NOMO-1 treated with dmso at 0.1 percent for 144 hours (cell line): ENCODE measurements around the gene P2RX4.
"Not testable (repeated sequence)": the region's sequence is repeated elsewhere in the genome, so short reads cannot be mapped to it uniquely, and the experiment has no call there.

ENCODE experiments used
- DNase-seq: peaks from one replicate; lab custom pipeline; 2025; ENCODE audit not compliant: unreplicated experiment; lab: John Stamatoyannopoulos, UW

P2RX4 gene

DNA sequence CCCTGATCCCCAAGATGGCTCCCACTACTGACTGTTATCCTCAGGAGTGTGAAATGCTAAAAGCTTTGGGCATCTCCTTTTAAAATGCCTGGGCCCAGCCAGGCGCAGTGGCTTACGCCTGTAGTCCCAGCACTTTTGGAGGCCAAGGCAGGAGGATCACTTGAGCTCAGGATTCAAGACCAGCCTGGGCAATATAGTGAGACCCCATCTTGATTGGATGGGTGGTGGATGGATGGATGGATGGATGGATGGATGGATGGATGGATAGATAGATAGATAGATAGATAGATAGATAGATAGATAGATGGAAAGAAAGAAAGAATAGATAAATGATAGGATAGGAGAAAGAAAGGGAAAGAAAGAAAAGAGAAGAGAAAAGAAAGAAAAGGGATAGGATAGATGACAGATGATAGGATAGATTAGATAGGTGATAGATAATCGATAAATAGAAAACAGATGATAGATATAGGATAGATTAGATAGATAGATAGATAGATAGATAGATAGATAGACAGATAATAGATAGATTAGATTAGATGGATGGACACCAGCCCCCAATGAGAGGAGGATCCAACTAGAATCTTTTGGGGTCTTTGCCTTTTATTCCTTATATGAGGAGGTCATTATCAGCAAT is 9.5 kb downstream of the P2RX4 start:
- DNase-seq, result no peak

DNA sequence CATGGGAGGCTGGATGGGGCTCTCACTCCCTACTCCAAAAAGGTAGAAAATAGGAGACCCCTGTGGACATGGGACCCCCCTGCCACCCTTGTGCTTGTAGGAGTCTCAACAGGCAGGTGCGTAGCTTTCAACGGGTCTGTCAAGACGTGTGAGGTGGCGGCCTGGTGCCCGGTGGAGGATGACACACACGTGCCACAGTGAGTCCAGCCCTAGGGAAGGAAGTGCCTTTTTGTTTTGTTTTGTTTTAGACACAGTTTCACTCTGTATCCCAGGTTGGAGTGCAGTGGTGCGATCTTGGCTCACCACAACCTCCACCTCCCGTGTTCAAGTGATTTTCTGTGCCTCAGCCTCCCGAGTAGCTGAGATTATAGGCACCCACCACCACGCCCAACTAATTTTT is 12.9 kb downstream of the P2RX4 start:
- no peak for DNase-seq

DNA sequence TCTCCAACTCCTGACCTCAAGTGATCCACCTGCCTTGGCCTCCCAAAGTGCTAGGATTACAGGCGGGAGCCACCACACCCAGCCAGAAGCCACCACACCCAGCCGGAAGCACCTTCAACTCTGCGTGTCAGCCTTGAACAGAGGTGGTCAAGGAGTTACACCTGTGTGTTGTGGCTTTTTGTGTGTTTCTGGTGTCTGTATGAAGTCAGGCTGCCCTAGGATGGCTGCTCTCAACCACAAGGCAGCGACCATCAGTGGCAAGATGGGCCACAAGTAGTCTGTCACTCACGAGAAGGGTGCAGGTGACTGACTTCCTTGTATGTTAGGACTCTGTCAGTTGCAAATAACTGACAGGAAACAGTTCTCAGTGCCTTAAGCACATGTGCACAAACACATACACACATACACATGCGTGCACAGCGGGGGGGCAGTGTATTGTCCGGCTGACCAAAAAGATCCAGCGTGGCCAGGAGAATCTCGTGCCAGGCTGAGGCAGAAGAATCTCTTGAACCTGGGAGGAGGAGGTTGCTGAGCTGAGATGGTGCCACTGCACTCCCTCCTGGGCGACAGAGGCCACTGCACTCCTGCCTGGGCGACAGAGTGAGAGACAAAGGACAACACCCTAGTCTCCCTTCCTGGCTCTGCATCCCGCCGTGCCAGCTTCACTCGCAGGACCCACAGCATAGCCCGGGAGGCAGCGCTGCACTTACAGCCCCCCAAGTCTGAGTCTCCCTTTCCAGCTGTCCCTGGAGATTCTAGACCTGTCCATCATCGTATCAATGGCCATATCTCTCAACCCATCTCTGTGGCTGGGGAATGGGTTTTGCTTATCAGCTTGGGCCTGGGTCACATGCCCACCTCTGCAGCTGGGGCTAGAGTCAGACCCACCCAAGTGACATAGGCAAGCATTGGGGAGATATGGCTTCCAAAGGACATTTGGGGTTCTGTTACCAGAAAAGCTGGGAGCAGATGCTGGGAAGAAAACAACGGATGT is 13.7 kb downstream of the P2RX4 start:
- DNase-seq, result no peak

DNA sequence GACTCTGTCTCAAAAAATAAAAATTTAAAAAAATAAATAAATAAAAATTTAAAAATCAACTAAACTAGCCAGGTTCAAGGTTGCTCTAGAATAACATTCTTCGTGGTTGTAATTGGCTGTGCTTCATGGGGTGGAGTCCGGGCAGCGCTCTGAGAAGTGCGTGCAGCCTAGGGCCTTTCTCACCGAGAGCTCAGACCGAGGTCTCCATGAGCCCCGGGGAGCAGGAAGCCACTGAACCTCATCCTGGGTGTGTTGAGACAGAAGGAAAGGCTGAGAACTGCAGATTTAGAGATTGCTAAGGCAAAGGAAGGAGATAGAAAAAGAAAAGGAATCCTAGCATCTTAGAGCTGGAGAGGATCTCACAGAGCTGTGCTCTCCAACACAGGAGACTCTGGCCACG is 14.7 kb downstream of the P2RX4 start:
- DNase-seq, result no peak

DNA sequence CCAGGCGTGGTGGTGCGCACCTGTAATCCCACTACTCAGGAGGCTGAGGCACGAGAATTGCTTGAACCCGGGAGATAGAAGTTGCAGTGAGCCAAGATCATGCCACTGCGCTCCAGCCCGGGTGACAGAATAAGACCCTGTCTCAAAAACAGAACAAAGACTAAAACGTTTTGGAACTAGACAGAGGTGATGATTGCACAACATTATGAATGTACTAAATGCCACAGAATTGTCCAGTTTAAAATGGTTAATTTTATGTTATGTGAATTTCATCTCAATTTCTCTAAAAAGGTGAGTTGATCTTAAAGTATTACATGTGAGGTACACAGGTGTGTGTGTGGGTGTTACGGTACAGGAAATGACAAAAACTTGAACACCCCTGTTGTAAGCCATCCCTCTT is 16.5 kb downstream of the P2RX4 start:
- DNase-seq, result no peak

DNA sequence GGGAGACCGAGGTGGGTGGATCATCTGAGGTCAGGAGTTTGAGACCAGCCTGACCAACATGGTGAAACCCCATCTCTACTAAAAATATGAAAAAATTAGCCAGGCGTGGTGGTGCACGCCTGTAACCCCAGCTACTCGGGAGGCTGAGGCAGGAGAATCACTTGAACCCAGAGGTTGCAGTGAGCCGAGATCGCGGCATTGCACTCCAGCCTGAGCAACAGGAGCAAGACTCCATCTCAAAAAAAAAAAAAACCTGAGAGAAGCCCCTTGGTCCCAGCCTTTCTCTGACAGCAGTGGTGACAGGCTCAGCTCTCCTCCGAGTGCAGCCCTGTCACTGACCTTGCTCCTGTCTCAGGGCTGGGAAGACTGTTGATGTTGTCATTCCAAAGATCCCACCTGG is 16.9 kb downstream of the P2RX4 start:
- DNase-seq, result not testable (repeated sequence)

DNA sequence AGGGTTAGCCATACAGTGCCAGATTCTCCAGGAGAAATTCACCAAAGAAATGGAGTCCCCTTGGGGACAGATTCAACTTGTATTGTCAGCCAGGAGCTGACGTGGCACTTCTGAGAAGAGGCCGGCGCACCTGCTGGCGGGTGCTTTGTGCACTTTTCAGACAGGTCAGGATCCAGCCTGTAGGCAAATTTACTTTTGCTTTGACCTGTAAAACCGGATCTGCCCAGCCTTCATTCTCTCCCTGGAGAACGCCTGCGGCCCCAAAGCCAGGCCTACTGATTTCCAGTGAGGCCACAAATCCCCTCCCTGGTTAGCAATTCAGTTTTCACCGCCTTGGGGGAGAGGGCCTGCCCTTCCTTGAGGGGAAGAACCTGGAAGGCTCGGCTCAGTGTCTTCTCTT is 17.4 kb downstream of the P2RX4 start:
- DNase-seq, result no peak

DNA sequence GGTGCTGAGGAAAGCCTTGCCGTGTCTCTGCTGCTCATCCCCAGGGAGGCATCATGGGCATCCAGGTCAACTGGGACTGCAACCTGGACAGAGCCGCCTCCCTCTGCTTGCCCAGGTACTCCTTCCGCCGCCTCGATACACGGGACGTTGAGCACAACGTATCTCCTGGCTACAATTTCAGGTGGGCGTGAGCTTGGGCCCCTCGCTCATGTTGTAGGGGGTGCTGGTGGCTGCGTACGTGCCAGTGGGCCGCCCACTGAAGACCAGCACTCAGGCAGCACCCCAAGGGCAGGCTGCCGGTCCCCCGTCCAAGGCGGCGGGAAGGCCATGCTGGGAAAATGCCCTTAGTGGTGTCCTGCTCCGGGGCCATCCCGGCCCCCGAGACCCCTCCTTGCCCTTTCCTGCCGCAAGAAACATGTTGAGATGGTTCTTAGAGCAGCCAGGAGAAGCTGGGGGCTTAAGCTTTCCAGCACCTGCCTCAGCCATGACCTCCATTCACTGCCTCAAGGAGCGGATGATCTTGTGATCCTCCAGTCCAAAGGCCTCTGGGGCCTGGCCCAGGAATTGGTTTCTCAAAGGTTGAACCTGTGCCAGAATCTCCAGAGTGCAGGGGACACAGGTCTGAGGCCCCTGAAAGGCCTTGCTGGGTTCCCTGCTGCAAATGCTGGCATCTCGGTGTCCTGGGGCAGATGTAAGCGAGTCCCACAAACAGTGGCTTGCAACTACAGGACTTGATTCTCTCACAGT is 19.2 kb downstream of the P2RX4 start:
- no peak for DNase-seq

DNA sequence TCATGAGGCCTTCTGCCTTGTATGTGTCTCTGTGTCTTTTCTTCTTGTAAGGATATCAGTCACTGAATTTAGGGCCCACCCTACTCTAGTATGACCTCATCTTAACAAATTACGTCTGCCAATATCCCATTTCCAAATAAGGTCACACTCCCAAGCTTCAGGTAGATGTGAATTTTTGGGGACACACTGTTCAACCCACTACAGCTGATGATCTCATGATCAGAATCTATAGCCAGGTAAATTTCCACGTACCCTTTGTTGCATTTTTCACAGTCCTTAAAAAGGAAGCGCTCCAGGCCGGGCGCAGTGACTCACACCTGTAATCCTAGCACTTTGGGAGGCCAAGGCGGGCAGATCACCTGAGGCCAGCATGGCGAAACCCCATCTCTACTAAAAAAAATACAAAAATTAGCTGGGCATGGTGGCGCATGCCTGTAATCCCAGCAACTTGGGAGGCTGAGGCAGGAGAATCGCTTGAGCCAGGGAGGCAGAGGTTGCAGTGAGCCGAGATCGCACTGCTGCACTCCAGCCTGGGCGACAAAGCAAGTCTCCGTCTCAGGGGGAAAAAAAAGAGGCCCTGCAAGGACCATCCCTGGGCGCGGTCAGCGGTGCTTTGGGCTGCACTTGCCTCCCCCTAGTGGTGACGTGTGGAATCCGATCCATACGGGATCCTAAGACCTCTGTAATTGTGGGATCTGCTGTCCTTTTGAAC is 20.1 kb downstream of the P2RX4 start:
- peak; percentile 35 for DNase-seq

DNA sequence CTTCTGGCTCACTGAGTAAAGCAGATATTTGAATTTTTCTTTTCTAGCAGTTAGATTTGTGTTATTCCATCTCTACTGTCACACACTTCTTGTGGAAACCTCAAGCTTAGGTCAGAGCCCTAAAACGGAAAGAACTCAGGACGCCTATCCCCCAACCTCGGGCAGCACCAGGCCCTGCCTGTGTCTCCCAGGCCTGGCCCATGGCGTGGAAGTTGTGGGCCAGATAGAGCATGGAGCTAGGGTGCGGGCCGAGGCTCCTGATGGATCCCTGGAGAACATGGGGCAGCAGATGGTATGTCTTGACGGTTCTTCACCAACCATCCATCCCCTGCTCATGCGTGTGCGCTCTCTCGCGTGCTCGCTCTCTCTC is 20.6 kb downstream of the P2RX4 start:
- no peak for DNase-seq

DNA sequence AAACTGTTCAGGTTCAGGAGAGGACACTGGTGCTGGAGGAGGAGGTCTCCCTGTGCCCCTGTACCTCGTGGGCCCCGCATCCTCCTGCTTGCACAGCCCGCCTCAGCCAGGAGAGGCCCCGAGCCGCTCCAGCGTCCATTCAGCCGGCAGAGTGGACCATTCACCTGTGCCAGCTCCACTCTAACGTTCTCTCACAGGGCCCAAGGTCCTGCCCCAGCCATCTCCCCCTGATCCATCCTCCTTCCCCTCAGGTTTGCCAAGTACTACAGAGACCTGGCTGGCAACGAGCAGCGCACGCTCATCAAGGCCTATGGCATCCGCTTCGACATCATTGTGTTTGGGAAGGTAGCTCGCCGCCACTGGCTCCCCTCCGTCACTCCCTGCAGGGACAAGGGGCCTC is 22.2 kb downstream of the P2RX4 start:
- DNase-seq, result no peak

DNA sequence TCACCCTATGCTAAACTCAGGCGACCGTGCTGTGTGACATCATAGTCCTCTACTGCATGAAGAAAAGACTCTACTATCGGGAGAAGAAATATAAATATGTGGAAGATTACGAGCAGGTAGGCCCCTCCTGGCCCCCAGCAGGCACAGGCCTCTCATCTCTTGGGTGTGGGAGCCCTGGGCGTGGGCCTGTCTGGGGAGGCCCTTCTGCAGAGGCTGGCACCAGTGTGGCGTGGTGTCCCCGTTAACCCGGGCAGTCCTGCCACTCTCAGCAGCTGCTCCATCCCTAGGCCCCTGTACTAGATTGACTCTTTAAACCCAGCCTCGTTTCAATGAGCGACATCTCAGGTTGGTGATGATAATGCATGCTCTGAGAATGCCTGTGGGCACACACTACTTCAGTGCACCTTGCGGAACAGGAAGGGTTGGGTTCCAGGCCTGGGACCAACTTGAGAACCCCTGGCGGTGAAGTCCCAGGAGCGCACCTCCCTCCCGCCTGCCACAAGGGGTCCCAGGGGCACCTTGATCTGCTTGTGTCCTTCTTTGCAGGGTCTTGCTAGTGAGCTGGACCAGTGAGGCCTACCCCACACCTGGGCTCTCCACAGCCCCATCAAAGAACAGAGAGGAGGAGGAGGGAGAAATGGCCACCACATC is 23.2 kb downstream of the P2RX4 start:
- DNase-seq, result no peak

DNA sequence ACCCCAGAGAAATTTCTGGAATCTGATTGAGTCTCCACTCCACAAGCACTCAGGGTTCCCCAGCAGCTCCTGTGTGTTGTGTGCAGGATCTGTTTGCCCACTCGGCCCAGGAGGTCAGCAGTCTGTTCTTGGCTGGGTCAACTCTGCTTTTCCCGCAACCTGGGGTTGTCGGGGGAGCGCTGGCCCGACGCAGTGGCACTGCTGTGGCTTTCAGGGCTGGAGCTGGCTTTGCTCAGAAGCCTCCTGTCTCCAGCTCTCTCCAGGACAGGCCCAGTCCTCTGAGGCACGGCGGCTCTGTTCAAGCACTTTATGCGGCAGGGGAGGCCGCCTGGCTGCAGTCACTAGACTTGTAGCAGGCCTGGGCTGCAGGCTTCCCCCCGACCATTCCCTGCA is 23.7 kb downstream of the P2RX4 start:
- no peak for DNase-seq

DNA sequence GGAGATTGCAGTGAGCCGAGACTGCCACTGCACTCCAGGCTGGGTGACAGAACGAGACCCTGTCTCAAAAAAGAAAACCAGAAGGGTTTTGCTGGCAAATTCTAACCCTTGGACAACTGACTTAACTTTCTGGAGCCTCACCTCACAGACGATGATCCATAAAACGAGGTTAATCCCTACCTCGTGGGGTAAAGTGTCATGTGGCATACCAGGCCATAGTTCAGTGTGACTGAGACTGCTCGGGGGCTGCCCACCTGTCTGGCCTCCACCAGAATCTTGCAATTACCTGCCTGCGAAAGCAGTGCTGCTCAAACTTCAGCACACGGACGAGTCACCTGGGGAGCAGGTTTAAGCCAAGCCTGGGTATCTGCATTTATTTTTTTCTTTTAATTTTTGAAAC is 26.8 kb downstream of the P2RX4 start:
- no peak for DNase-seq

DNA sequence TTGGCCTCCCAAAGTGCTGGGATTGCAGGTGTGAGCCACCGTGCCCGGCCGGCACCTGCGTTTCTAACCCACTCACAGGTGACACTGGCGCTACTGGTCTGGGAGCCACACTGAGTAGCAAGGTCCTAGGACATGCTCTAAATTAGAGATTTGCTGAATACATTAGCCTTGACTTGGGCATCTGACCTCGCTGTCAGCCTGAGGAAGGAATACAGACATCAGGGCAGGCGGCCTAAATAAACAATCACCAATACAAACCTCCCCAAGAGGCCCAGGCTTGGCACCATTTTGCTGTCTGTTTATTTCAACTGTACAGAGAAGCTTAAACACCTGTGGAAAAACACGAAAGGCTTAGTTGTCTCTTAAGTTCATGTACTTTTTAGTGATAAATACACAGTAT is 27.5 kb downstream of the P2RX4 start:
- no peak for DNase-seq

DNA sequence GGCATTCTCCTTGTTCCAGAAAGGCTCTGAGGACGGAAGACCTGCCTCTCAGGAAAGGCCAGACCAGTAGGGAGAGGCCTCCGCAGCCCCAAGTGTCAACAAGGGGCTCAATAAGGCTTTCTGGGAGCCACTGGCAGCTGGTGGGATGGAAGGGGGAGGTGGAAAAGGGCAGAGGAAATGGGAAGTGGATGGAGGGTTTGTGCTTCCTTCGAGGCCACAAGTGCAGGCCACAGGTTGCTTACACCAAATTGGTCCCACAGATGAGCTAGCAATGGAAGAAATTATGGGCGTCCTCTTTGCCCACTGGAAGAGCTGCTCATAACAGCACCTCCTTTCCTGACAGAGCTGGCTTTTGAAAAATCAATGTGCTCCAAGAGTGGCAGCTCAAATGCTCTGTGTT is 28.2 kb downstream of the P2RX4 start:
- no peak for DNase-seq

DNA sequence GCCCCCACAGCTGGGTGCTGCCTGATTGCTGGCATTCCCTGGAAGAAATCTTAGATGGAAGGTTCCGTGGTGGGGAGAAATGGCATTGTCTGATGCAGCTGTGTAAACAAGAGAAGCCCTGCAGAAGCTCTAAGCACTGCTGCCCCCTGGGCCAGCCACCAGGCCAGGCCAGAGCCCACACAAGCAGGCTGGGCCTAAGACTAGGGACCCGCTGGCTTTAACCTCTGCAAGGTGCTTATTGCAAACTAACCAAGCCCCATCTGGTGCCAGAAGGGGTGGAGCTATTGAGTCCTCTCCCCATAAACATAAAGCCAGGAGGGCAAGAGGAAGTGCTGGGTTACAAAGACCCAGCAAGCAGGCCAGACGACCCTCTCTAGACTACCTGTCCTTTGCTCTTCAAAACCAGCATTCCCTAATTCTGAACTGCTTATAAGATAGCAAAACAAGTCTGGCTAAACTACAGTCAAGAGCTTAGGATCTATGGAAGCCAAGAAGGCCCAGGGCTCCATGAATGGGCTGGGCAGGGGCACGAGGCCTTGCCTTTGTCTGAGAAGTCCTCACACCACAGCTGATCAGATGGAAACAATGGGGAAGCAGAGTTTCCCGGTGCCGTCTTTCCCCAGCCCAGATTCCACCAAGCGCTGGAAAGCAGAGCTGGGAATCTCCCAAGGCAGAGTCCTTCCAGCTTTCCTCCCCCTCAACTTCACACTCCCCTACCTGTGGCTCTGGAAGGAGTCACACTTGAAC is 28.8 kb downstream of the P2RX4 start:
- peak; percentile 53 for DNase-seq

DNA sequence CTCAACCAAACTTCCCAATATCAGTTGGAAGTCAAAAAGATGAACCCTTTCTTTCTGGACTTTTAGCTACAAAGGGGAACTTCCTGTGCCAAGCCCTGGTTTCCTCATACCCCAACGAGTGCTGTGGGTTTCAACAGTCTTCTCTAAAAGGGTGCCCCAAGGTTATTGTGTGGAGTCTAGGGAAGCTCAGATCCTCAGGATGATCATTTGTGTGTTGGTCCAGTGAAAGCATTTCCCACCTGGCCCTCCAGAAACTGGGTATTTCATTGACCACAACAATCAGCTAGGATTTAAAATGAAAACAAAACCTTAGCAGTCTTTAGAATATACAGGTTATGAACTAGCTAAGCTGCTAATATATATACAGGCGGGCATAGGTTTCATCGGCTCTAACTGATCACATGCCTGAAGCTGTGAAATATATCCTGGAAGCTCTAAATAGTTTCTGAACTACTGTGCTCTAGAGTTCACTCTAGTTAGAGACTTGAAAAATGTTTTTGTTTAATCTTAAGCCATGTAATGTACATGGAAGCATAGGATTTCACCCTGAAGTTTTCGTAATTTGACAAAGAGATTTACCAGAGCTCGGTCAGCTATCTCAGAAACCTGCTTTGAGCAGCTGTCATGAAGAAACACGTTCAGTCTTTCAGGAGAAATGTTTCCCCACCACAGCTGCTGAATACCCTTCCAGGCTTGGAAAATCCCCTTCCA is 29.6 kb downstream of the P2RX4 start:
- peak; percentile 71 for DNase-seq

DNA sequence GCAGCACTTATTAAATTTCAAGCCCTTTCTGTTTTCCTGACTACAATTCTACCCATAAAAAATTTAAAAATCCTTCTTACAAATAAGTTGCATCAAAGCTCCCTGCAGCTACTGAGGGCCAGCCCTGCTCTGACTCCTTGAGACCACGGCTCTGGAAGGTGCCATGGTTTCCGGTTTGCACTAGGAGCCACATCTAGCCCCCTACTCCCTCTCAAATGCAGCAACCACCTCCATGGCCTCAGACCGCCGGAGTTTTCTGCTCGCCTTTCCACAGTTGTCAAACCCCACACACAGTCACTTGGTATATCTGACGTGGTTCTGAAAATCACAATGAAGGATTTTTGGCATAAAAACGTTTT is 30.1 kb downstream of the P2RX4 start:
- DNase-seq, result no peak
